SU-DHL-6 (cell line): ENCODE data around the gene HAGHL.

ENCODE experiments used
- H2AFZ ChIP-seq: fragments of 200-600 bp; sonication (generic); 2 replicates; pipeline ENCODE4 v1.6.1; 2014; ENCODE audit warnings: low read depth, mild to moderate bottlenecking, moderate library complexity, mixed read lengths, antibody characterized with exemption, low read length; ENCODE audit not compliant: severe bottlenecking
- H3F3A ChIP-seq: fragments of 200-600 bp; shearing (Covaris generic); 2 replicates; pipeline ENCODE4 v1.6.0; 2016; ENCODE audit warnings: antibody characterized with exemption, mild to moderate bottlenecking; ENCODE audit not compliant: insufficient read depth
- H3K27ac ChIP-seq: fragments of 200-600 bp; sonication (generic); 2 replicates; pipeline ENCODE4 v1.5.1; 2016; ENCODE audit warnings: low read depth, mild to moderate bottlenecking, low read length, moderate library complexity, mixed read lengths
- H3K27me3 ChIP-seq: fragments of 200-600 bp; sonication (generic), shearing (Covaris generic); 2 replicates; pipeline ENCODE4 v1.6.0; 2014; ENCODE audit warnings: mild to moderate bottlenecking, low read length
- H3K36me3 ChIP-seq: fragments of 200-600 bp; sonication (generic); 2 replicates; pipeline ENCODE4 v1.6.1; 2014; ENCODE audit warnings: mild to moderate bottlenecking, low read length, mixed read lengths
- H3K4me2 ChIP-seq: fragments of 300-600, 200-600 bp; shearing (Covaris generic), sonication (generic); 2 replicates; pipeline ENCODE4 v1.6.0; 2014; ENCODE audit warnings: low read length, low read depth, mild to moderate bottlenecking; ENCODE audit not compliant: poor library complexity, severe bottlenecking
- H3K4me3 ChIP-seq: fragments of 200-600 bp; sonication (generic); 2 replicates; pipeline ENCODE4 v1.5.1; 2014; ENCODE audit warnings: antibody characterized with exemption, low read length, mild to moderate bottlenecking, mixed read lengths; ENCODE audit not compliant: insufficient read depth, poor library complexity, severe bottlenecking
- H3K79me2 ChIP-seq: fragments of 200-600 bp; sonication (generic); 2 replicates; pipeline ENCODE4 v1.6.1; 2014; ENCODE audit warnings: mild to moderate bottlenecking, low read length, moderate library complexity; ENCODE audit not compliant: insufficient read depth
- H3K9ac ChIP-seq: fragments of 200-600 bp; sonication (generic); 2 replicates; pipeline ENCODE4 v1.7.0; 2014; ENCODE audit warnings: mild to moderate bottlenecking, low read length
- H3K9me2 ChIP-seq: fragments of 200-600 bp; sonication (generic); replicated peaks from 2 replicates; pipeline ENCODE4 v1.6.1; 2014; ENCODE audit warnings: low read length; ENCODE audit not compliant: insufficient read depth
- H3K9me3 ChIP-seq: fragments of 200-600 bp; sonication (generic); 2 replicates; pipeline ENCODE4 v1.6.1; 2014; ENCODE audit warnings: low read length, mixed read lengths; ENCODE audit not compliant: insufficient read depth
- H4K20me1 ChIP-seq: fragments of 200-600 bp; sonication (generic); 2 replicates; pipeline ENCODE4 v1.6.1; 2014; ENCODE audit warnings: low read depth, mild to moderate bottlenecking, antibody characterized with exemption, low read length, moderate library complexity, mixed read lengths
- CTCF ChIP-seq: fragments of 200-600 bp; sonication (generic); IDR thresholded peaks from one replicate; pipeline ENCODE4 v1.5.1; 2017; ENCODE audit warnings: antibody characterized with exemption, mild to moderate bottlenecking, low read length, moderate library complexity; ENCODE audit not compliant: insufficient read depth, poor library complexity, severe bottlenecking
- EZH2phosphoT487 ChIP-seq: fragments of 200-600 bp; sonication (generic), shearing (Covaris generic); conservative IDR thresholded peaks from 2 replicates; pipeline ENCODE4 v1.6.1; 2018; ENCODE audit warnings: mild to moderate bottlenecking, antibody characterized with exemption, low read length, moderate library complexity, mixed read lengths

HAGHL gene

GRCh38 chr16:720990-721764 is 5.7 kb upstream of the HAGHL start, which contains the start of gene ANTKMT:
Gene ANTKMT, plus strand, starts transcription at chr16:721146. Its CDS starts 129 bp downstream, at chr16:721275.
- Histone ChIP-seq H4K20me1 (no peaks in the 10 kb centered on the region; the same call in 1 of the 2 replicates), H3K36me3 (no peaks in the 10 kb centered on the region), H3K4me3 (peak within 1 kb of the TSS; percentile 80), H3K4me2 (peak within 1 kb of the TSS; percentile 61), H3K9ac (peak within 1 kb of the TSS; percentile 99), H3K79me2 (no peaks in the 10 kb centered on the region), H2AFZ (peak within 1 kb of the TSS; percentile 48), H3F3A (peaks cover 7% of the 10 kb centered on the region), H3K27ac (peak within 1 kb of the TSS; percentile 82), H3K27me3 (no peaks in the 10 kb centered on the region), H3K9me3 (no peaks in the 10 kb centered on the region), H3K9me2 (no peaks in the 10 kb centered on the region)
- no peak for TF ChIP-seq EZH2phosphoT487
- no peak for TF ChIP-seq CTCF

- peak overlapping the region; percentile 61 for H3K4me2 ChIP-seq
- no peaks in the 10 kb centered on the region for H3K36me3 ChIP-seq
- TF ChIP-seq CTCF (no peak), EZH2phosphoT487 (no peak)
- H3K9me3 ChIP-seq = no peaks in the 10 kb centered on the region
- H2AFZ ChIP-seq = no peak overlapping the region
- H3K9me2 ChIP-seq = no peaks in the 10 kb centered on the region
- no peaks in the 10 kb centered on the region for H3K79me2 ChIP-seq
- H4K20me1 ChIP-seq = no peaks in the 10 kb centered on the region; the same call in 1 of the 2 replicates
- H3K27ac ChIP-seq = no peak overlapping the region
- peaks cover 12% of the 10 kb centered on the region for H3F3A ChIP-seq
- peak overlapping the region; percentile 99; the same call in 1 of the 2 replicates for H3K9ac ChIP-seq
- H3K4me3 ChIP-seq = peak overlapping the region; percentile 80
- H3K27me3 ChIP-seq = no peaks in the 10 kb centered on the region
Measured at GRCh38 chr16:721765-722540, 5.0 kb upstream of the HAGHL start.

GRCh38 chr16:722835-723633 is 3.9 kb upstream of the HAGHL start:
- TF ChIP-seq EZH2phosphoT487 (no peak), CTCF (no peak)
- H3K27ac ChIP-seq = no peak overlapping the region

More at GRCh38 chr16:722835-723633, 3.9 kb upstream of the HAGHL start:
- Histone ChIP-seq H3F3A (peaks cover 14% of the 10 kb centered on the region), H3K79me2 (no peaks in the 10 kb centered on the region), H2AFZ (no peak overlapping the region), H3K4me2 (no peak overlapping the region), H3K4me3 (no peak overlapping the region), H3K9me2 (no peaks in the 10 kb centered on the region), H4K20me1 (no peaks in the 10 kb centered on the region; the same call in 1 of the 2 replicates), H3K9me3 (no peaks in the 10 kb centered on the region), H3K9ac (no peak overlapping the region), H3K27me3 (no peaks in the 10 kb centered on the region), H3K36me3 (no peaks in the 10 kb centered on the region)
